Colonic mucosa (tissue), 4 donors: ENCODE results near the gene CDK19. TPM values are rescaled to one million over a fixed set of nuclear protein-coding genes. Genes with fewer than 3 reads are reported as not detected.
"Not testable (repeated sequence)": the region's sequence is repeated elsewhere in the genome, so short reads cannot be mapped to it uniquely, and the experiment has no call there.

Experiments used
- DNase-seq: peaks from one replicate; pipeline ENCODE4 v3.0.0-alpha.2; 2020
- H3K27ac ChIP-seq: fragments of 200-600 bp; one replicate; pipeline ENCODE4 v1.8.0; 2021
- H3K27me3 ChIP-seq: fragments of 200-600 bp; one replicate; pipeline ENCODE4 v1.8.0; 2021
- H3K36me3 ChIP-seq: fragments of 200-600 bp; one replicate; pipeline ENCODE4 v1.8.0; 2021
- H3K4me1 ChIP-seq: fragments of 200-600 bp; one replicate; pipeline ENCODE4 v1.8.0; 2021; ENCODE audit warnings: mild to moderate bottlenecking
- H3K4me3 ChIP-seq: fragments of 200-600 bp; one replicate; pipeline ENCODE4 v1.8.0; 2021
- H3K9ac ChIP-seq, 2 donors: one replicate each; pipeline ENCODE4 v1.7.0; 2013; ENCODE audit warnings: control low read depth in 2 of 2, low read depth in 2 of 2, low read length in 2 of 2
- H3K9me3 ChIP-seq: fragments of 200-600 bp; one replicate; pipeline ENCODE4 v1.8.0; 2021
- intact Hi-C: fragments of 100-400 bp; cut with DNase I; formaldehyde crosslinking; loops from one replicate; pipeline ENCODE4 v1.14.1; 2022
- total RNA-seq, 2 donors: library from RNA; stranded (reverse); fragmentation: NEBNext Ultra II Directional in 1 of 2; extraction: Animal tissue kit (Norgen Biotek cat#: 25700) in 1 of 2; gene quantifications; one replicate each; pipeline ENCODE4 v1.2.1, GENCODE V29; 2021
- TF ChIP-seq, protein P1 (sequence below): fragments of 200-600 bp; IDR thresholded peaks from one replicate; pipeline ENCODE4 v1.8.0; 2022; ENCODE audit warnings: antibody characterized with exemption, mild to moderate bottlenecking
- donor health status: healthy.
- donor health status: DM: no; HTN: no; CAD: no.
- donor health status: DM: no; HTN: no; CAD: no.

CDK19 gene
- total RNA-seq, 2 donors from 2014 or later = 20.2 to 36.5 TPM

DNA sequence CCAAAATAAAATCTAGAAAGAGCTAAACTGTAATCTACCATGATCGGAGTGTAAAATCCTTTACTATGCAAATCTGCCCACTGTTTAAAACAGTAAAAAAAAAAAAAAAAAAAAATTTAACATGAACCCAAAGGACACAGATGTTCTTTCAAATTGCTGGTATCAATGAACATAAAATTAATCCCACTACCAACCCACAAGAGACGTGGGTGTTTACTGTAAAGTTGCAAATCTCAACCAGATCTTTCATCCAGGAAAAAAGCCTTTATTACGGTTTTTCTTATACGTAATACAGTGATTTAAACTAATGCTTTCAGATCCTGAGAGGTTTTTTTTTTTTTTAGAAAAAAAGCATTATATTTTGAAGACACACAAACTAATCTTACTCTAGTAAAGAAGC, 2.5 kb downstream of the CDK19 start:
- intact Hi-C loops = no loop called here
- no peaks in the 10 kb centered on the region for H3K36me3 ChIP-seq
- DNase-seq = no peak
- H3K9ac ChIP-seq = no peak overlapping the region
- no peak overlapping the region for H3K4me3 ChIP-seq
- TF ChIP-seq, protein P1, sequence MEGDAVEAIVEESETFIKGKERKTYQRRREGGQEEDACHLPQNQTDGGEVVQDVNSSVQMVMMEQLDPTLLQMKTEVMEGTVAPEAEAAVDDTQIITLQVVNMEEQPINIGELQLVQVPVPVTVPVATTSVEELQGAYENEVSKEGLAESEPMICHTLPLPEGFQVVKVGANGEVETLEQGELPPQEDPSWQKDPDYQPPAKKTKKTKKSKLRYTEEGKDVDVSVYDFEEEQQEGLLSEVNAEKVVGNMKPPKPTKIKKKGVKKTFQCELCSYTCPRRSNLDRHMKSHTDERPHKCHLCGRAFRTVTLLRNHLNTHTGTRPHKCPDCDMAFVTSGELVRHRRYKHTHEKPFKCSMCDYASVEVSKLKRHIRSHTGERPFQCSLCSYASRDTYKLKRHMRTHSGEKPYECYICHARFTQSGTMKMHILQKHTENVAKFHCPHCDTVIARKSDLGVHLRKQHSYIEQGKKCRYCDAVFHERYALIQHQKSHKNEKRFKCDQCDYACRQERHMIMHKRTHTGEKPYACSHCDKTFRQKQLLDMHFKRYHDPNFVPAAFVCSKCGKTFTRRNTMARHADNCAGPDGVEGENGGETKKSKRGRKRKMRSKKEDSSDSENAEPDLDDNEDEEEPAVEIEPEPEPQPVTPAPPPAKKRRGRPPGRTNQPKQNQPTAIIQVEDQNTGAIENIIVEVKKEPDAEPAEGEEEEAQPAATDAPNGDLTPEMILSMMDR = no peak
- no peaks in the 10 kb centered on the region for H3K9me3 ChIP-seq
- peaks cover 9% of the 10 kb centered on the region for H3K4me1 ChIP-seq
- H3K27ac ChIP-seq = no peak overlapping the region
- H3K27me3 ChIP-seq = no peaks in the 10 kb centered on the region

DNA sequence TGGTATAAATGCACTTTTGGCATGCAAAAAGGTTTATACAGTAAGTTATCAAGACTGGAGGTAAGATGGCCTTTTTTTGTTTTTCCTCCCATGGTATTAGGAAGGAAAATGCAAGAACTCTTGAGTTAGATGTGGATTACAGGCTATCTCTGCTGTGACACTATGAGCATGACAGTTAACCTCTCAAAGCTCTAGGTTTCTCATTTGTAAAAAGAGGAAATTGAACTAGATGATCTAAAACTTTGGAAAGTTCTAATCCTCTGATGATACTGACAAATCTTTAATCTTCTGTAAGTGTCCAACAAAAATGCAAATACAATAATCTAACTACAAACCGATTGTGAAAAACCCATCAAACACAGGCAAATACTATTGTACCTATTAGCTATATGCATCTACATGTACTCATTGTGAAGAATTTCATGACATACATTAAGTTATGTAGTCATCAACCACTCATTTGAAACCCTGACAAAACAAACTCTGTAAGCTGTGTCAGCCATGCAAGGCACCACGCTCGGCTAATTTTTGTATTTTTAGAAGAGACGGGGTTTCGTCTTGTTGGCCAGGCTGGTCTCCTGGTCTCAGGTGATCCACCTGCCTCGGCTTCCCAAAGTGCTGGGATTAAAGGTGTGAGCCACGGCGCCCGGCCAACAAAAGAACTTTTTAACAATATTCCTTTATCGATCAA, 4.2 kb downstream of the CDK19 start:
- TF ChIP-seq, protein P1 = no peak
- H3K4me3 ChIP-seq = no peak overlapping the region
- H3K9ac ChIP-seq = no peak overlapping the region
- intact Hi-C loops = no loop called here
- H3K27ac ChIP-seq = no peak overlapping the region
- peaks cover 4% of the 10 kb centered on the region for H3K4me1 ChIP-seq
- no peaks in the 10 kb centered on the region for H3K9me3 ChIP-seq
- DNase-seq = no peak
- H3K27me3 ChIP-seq = no peaks in the 10 kb centered on the region
- no peaks in the 10 kb centered on the region for H3K36me3 ChIP-seq

DNA sequence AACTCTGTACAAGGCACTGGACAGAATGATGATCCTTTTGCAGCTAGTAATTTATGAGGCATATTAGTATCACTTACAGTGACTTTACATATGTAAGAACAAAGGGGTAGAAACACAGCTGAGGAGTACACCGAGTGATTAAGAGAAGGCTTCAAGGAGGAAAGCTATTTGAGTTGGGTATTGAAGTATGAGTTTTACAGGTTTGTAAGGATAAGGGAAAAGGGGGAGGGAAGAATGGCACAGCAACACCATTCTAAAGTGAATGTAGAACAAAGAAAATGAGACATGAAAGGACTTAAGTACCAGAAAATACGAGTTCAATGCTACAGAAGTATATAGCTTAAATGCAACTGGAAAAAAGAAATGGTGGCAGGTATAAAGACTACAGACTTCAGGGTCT, 5.5 kb downstream of the CDK19 start:
- H3K27ac ChIP-seq = no peak overlapping the region
- no peak overlapping the region for H3K4me3 ChIP-seq
- no peaks in the 10 kb centered on the region for H3K27me3 ChIP-seq
- no peak overlapping the region for H3K9ac ChIP-seq
- TF ChIP-seq, protein P1 = no peak
- peaks cover 4% of the 10 kb centered on the region for H3K4me1 ChIP-seq
- no peaks in the 10 kb centered on the region for H3K9me3 ChIP-seq
- intact Hi-C loops = no loop called here
- H3K36me3 ChIP-seq = no peaks in the 10 kb centered on the region
- DNase-seq = no peak

DNA sequence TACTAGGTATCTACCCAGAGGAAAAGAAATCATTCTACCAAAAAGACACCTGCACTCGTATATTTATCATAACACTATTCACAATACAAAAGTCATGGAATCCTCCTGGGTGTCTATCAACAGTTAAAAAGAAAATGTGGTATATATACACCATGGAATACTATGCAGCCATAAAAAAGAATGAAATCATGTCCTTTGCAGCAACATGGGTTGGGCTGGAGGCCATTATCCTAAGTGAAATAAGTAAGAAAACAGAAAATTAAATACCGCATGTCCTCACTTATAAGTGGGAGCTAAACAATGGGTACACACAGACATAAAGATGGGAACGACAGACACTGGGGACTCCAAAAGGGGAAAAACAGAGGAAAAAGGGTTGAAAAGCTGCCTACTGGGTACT, 13.1 kb downstream of the CDK19 start:
- H3K27me3 ChIP-seq, H3K27ac ChIP-seq, DNase-seq, H3K4me3 ChIP-seq, H3K9me3 ChIP-seq, H3K9ac ChIP-seq, intact Hi-C loops, H3K4me1 ChIP-seq, H3K36me3 ChIP-seq: not testable (repeated sequence)

DNA sequence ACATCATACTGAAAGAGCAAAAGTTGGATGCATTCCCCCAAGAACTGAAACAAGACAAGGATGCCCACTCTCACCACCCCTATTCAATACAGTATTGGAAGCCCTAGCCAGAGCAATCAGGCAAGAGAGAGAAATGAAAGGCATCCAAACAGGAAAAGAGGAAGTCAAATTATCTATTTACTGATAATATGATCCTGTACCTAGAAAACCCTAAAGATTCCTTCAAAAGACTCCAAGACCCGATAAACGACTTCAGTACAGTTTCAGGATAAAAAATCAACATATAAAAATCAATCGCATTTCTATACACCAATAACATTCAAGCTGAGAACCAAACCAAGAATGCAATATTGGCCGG, 14.5 kb downstream of the CDK19 start:
- intact Hi-C loops = no loop called here
- no peak for DNase-seq
- no peaks in the 10 kb centered on the region for H3K9me3 ChIP-seq
- no peak overlapping the region for H3K9ac ChIP-seq
- H3K27ac ChIP-seq = no peak overlapping the region
- H3K4me3 ChIP-seq = no peak overlapping the region
- no peaks in the 10 kb centered on the region for H3K36me3 ChIP-seq
- no peaks in the 10 kb centered on the region for H3K4me1 ChIP-seq
- H3K27me3 ChIP-seq = no peaks in the 10 kb centered on the region
- TF ChIP-seq, protein P1 = no peak

DNA sequence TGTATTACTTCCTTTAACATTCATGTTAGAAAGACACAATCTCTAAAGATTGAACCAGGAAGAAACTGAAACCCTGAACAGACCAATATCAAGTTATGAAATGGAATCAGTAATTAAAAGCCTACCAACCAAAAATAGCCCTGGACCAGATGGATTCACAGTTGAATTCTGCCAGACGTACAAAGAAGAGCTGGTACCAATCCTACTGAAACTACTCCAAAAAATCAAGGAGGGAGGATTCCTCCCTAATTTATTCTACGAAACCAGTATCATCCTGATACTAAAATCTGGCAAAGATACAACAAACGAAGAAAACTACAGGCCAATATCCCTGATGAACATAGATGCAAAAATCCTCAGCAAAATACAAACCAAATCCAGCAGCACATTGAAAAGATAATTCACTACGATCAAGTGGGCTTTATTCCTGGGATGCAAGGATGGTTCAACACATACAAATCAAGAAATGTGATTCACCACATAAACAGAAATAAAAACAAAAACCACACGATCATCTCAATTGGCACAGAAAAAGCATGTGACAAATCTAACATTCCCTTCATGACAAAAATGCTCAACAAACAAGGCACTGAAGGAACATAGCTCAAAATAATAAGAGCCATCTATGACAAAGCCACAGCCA, 15.0 kb downstream of the CDK19 start:
- no peak overlapping the region for H3K4me3 ChIP-seq
- H3K4me1 ChIP-seq = no peaks in the 10 kb centered on the region
- H3K36me3 ChIP-seq = no peaks in the 10 kb centered on the region
- no peaks in the 10 kb centered on the region for H3K27me3 ChIP-seq
- intact Hi-C loops = no loop called here
- TF ChIP-seq, protein P1 = no peak
- DNase-seq = no peak
- no peak overlapping the region for H3K27ac ChIP-seq
- H3K9ac ChIP-seq = no peak overlapping the region
- no peaks in the 10 kb centered on the region for H3K9me3 ChIP-seq
